HepG2 (cell line): ENCODE results near the gene PRRT1B. TPM values are rescaled to one million over a fixed set of nuclear protein-coding genes. Genes with fewer than 3 reads are reported as not detected.

Source experiments
- IRF9 ChIP-seq: sonication (generic); formaldehyde crosslinking; IDR thresholded peaks from 2 replicates; pipeline ENCODE4 v1.8.0; 2022; ENCODE audit warnings: missing genetic modification reagents, mild to moderate bottlenecking, borderline replicate concordance
- KDM2A ChIP-seq: sonication (generic); formaldehyde crosslinking; IDR thresholded peaks from 2 replicates; pipeline ENCODE4 v1.4.0; 2020; ENCODE audit warnings: low read depth, missing genetic modification reagents, borderline replicate concordance
- ZNF235 ChIP-seq: sonication (generic); formaldehyde crosslinking; IDR thresholded peaks from 2 replicates; pipeline ENCODE4 v1.8.1; 2023; ENCODE audit warnings: mild to moderate bottlenecking, missing genetic modification reagents, borderline replicate concordance
- ZNF691 ChIP-seq: sonication (generic); formaldehyde crosslinking; IDR thresholded peaks from 2 replicates; pipeline ENCODE4 v1.4.0; 2020; ENCODE audit warnings: missing genetic modification reagents, low read depth, mild to moderate bottlenecking, borderline replicate concordance
- ZNF770 ChIP-seq: sonication (generic); formaldehyde crosslinking; IDR thresholded peaks from 2 replicates; pipeline ENCODE4 v1.5.0; 2020; ENCODE audit warnings: mild to moderate bottlenecking, missing genetic modification reagents
- ZSCAN31 ChIP-seq: sonication (generic); formaldehyde crosslinking; IDR thresholded peaks from 2 replicates; pipeline ENCODE4 v1.5.0; 2020; ENCODE audit warnings: low read depth, mild to moderate bottlenecking, missing genetic modification reagents
- polyA plus RNA-seq, 8 experiments: library from polyadenylated mRNA; depleted of rRNA in 3 of 8; stranded (reverse) in 7 of 8; unstranded in 1 of 8; fragments of >200 nt; fragmentation: Illumina TruSeq in 4 of 8; extraction: Trizol in 4 of 8; gene quantifications; 2 replicates each; pipeline versions ENCODE4 v1.2.1 to v1.2.3, GENCODE V29; 2011 to 2016; ENCODE audit warnings: low read depth in 4 of 8, missing spikeins in 1 of 8, mixed read lengths in 1 of 8; ENCODE audit not compliant: insufficient read depth in 1 of 8
- total RNA-seq, 5 experiments: library from RNA; depleted of rRNA; stranded (reverse); fragments of >200 nt; fragmentation: Illumina TruSeq; extraction: Trizol; gene quantifications; 2 replicates each; pipeline ENCODE4 v1.2.3, GENCODE V29; 2016; ENCODE audit warnings: low read depth in 1 of 5

PRRT1B gene
- total and polyA plus RNA-seq, 2 of the 13 experiments (the other 11 are each of a cell fraction or from before 2014, with no cell fraction given): not detected

GRCh38 chr9:131590907-131591844 lies 45.9 kb downstream of the PRRT1B start (continued):
- no peak for TF ChIP-seq ZNF235 (CRISPR knock-in tag)
- peak; percentile 73; the same call in 1 of the 2 replicates for TF ChIP-seq IRF9 (CRISPR knock-in tag)
- TF ChIP-seq ZNF691 (CRISPR knock-in tag): 0 out of 2 replicates have a peak, but pooled peaks have one; percentile 58
- TF ChIP-seq KDM2A (CRISPR knock-in tag): peak; percentile 76
- TF ChIP-seq ZSCAN31: peak; percentile 87
- peak; percentile 78 for TF ChIP-seq ZNF770 (CRISPR knock-in tag)
